Stimulated activated CD8-positive, alpha-beta memory T cell treated with anti-CD3 and anti-CD28 coated beads, Interleukin-15, amount 100 ng/mL, for 24 hours (primary cell): Measurements from ENCODE around the gene C1orf74.
"Not testable (repeated sequence)": the region's sequence is repeated elsewhere in the genome, so short reads cannot be mapped to it uniquely, and the experiment has no call there.

Experiments used
- DNase-seq: peaks from one replicate; pipeline ENCODE4 v3.0.0-alpha.2; 2020; ENCODE audit warnings: low read depth

The C1orf74 gene

GRCh38 chr1:209805875-209806760 is 21.8 kb upstream of the C1orf74 start, which contains the start of gene IRF6:
IRF6 (minus strand) TSS chr1:209806142; CDS start chr1:209801413, 4,729 bp downstream.
- DNase-seq, result peak; percentile 36

GRCh38 chr1:209805341-209805781 is 21.0 kb upstream of the C1orf74 start:
- DNase-seq, result no peak

GRCh38 chr1:209803568-209803967 is 19.2 kb upstream of the C1orf74 start:
- no peak for DNase-seq

GRCh38 chr1:209802780-209803152 is 18.4 kb upstream of the C1orf74 start:
- no peak for DNase-seq

GRCh38 chr1:209802117-209802779 is 17.9 kb upstream of the C1orf74 start:
- DNase-seq, result no peak

GRCh38 chr1:209800984-209801834 is 16.9 kb upstream of the C1orf74 start:
- DNase-seq, result no peak

GRCh38 chr1:209797978-209798639 is 13.8 kb upstream of the C1orf74 start:
- no peak for DNase-seq

- DNase-seq, result not testable (repeated sequence)
These were observed 9.4 kb upstream of the C1orf74 start for GRCh38 chr1:209793711-209794110.

- no peak for DNase-seq
These were observed 7.6 kb upstream of the C1orf74 start for GRCh38 chr1:209791920-209792319.

- DNase-seq, result no peak
These were observed 6.2 kb upstream of the C1orf74 start for GRCh38 chr1:209790286-209791193.

- DNase-seq, result no peak
These were observed 4.9 kb upstream of the C1orf74 start for GRCh38 chr1:209789245-209789644.

GRCh38 chr1:209787551-209787950 is 3.2 kb upstream of the C1orf74 start:
- DNase-seq, result no peak

- no peak for DNase-seq
These were observed 1.8 kb upstream of the C1orf74 start for GRCh38 chr1:209786146-209786545.

- no peak for DNase-seq
These were observed 1.2 kb upstream of the C1orf74 start for GRCh38 chr1:209785592-209785991.

GRCh38 chr1:209783386-209783785 is 973 bp downstream of the C1orf74 start:
- DNase-seq, result no peak

- DNase-seq, result no peak
These were observed 4.1 kb downstream of the C1orf74 start for GRCh38 chr1:209780268-209780667.

GRCh38 chr1:209778102-209778501 is 6.3 kb downstream of the C1orf74 start:
- DNase-seq, result no peak

- no peak for DNase-seq
These were observed 6.8 kb downstream of the C1orf74 start for GRCh38 chr1:209777587-209777986.

- no peak for DNase-seq
These were observed 8.7 kb downstream of the C1orf74 start for GRCh38 chr1:209775678-209776077.

GRCh38 chr1:209774592-209774991 is 9.8 kb downstream of the C1orf74 start:
- no peak for DNase-seq

- no peak for DNase-seq
These were observed 12.2 kb downstream of the C1orf74 start for GRCh38 chr1:209772126-209772525.
